HG02759 (cell line): ENCODE results near the gene IL1RAPL2.

Experiments
- ATAC-seq: cut with Tn5 transposase; IDR thresholded peaks from one replicate; pipeline ENCODE4 v1.9.1; 2021; ENCODE audit warnings: mild to moderate bottlenecking, moderate library complexity; ENCODE audit not compliant: unreplicated experiment

Gene IL1RAPL2

GRCh38 chrX:105543283-105543682 is 977.3 kb downstream of the IL1RAPL2 start:
- no peak for ATAC-seq

DNA sequence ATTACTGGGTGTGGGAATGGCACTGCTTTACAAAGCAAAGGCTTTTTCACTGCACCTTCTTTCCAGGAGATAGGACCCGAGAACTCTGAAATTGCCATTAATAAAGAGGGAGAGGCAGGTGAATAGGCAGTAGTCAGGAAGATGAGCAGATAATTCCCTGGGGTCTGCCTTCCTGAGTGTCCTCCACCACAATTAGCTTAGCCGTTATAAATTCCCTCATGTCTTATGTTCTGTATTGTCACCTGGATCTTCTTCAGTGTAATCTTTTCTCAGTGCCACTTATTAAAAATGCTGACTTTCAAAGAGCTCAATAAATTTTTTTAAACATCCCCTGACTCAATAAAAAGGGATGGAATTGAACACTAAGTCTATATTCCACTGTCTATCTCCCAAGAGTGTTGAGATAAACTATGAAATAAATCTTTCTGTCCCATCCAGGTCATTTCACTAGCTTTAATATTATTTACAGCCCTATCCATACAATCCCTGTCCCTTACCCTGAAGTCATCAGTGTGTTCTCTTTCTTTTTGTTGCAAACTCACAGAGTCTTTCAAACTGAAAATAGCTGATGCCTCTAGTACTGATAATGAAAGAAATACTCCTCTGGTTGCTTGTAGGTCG is 984.2 kb downstream of the IL1RAPL2 start:
- ATAC-seq = no peak

DNA sequence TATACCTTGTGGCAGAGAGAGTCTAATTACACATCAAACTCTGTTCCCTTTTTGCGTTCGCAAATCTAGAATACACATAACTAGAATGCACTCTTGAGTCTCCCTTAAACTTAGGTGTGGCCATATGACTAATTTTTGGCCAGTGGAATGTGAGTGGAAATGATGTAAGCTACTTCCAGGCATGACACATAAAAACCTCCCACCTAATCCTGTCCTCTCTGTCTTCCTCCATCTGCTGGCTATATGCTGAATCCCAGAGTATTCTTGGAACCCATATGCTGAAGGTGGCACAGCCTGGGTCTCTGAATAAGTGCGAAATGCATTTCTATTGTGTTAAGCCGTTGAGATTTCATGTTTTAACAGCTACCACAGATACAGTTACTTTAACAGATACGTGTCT is 986.4 kb downstream of the IL1RAPL2 start:
- no peak for ATAC-seq

GRCh38 chrX:105553118-105553517 is 987.1 kb downstream of the IL1RAPL2 start:
- ATAC-seq = no peak

DNA sequence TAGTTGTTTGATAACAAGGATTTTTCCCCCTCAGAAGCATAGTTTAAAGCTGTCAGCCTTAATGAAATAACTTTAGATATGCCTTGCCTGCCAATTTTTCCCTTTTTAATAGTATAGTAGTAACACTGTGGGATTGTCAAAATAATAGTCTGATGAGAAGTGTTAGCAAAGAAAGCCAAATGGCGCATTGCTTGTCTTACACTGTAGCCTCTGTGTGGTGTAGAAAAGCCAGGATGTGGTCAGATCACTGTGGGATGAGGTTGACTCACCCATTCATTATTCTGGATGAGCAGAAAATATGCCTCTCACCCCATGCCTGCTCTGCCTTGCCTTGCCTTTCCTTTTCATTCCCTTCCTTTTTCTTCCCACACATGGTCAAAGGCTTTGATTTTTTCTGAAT is 998.5 kb downstream of the IL1RAPL2 start:
- no peak for ATAC-seq

DNA sequence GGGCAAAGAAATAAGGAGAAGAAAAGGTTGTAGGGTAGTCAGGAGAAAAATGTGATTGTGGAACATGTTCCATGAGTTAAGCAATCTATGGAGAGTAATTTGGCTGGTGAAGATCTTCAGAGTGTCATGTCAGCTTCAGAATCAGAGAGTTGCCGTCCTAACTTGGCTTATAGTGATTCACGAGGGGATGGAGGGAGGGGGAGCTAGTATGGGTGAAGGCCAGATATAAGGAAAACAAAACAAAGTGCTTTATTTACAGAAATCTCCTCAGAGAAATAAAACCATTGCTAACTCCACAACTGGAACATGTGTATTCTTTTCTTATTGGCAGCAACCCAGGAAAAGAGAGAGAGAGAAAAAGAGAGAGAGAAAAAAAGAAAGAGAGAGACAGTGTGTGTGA is 999.9 kb downstream of the IL1RAPL2 start:
- ATAC-seq = no peak

DNA sequence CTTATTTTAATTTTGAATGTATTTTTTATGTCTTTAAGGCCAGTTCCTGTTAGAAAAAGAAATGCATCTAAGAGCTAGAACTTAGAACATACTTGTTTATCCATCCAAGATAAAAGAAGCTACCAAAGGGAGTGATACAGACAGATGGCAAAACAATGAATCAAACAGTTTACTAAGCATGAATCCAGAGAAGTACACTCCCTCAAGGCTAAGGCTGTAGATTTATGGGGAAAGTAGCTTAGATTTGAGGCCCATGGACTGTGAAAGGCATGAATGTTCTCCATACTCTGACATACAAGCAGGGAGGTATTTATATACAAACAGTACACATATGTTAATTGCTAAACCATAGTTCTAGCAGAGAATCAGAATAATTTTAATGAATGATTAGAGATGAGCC is 1001.1 kb downstream of the IL1RAPL2 start:
- ATAC-seq = no peak

GRCh38 chrX:105608745-105609144 is 1042.7 kb downstream of the IL1RAPL2 start:
- ATAC-seq = no peak

DNA sequence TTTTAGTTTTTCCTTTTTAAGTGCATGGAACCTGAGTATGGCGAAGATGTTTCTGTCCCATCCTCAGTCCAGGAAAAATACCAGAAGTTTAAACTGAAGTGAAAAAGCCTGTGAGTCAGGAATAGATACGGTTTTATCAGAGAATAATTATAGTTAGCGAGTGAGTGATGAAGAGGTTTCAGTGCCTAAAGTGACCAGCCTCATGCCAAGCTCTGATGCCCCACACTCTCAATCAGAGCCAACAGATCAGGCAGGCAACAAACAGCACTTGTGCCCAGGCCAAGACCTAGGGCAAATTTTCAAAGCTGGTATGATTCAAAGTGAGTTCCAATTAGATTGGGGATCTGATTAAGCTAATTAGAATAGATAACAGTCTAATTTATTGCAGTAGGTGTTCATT is 1043.5 kb downstream of the IL1RAPL2 start:
- no peak for ATAC-seq

- ATAC-seq = no peak
These were observed 1044.4 kb downstream of the IL1RAPL2 start for GRCh38 chrX:105610411-105610810.

- ATAC-seq = no peak
These were observed 1052.5 kb downstream of the IL1RAPL2 start for GRCh38 chrX:105618393-105619101.

GRCh38 chrX:105634180-105634579 is 1068.2 kb downstream of the IL1RAPL2 start:
- no peak for ATAC-seq

DNA sequence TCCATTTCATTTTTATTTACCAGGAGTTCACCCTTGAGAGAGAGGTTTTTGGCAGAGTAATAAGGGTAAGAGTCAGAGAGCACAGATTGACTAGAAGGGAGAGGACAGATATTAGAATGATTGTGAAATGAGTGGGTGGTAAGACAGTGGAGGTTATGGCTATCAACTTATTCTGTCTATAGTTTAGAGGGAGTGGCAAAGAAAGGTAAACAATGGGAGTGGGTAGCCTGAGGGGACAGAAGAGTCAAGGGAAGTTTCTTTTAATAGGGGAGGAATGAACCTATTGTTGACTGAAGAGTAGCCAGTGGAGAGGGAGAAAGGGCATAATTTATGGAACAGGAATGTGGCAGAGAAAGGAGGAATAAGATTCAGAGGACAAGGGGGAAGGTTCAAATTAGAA is 1069.8 kb downstream of the IL1RAPL2 start:
- ATAC-seq = no peak

DNA sequence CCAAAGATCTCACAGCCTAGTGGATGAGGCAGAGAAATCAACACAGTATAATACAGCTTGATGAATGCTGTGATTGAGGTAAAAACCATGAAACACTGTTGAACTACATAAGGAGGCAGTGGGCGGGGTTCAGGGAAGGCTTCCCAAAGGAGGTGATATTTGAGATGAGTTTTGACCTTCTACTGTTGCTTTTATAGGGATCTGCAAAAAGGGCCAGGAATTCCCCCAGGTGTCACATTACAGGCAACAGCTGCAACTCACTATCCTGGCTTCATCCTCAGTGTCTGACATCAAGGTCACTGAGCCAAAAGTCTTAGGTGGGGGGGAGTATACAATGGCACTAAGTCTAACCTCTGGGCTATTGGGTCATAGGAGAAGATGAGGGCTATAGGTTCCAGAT is 1070.7 kb downstream of the IL1RAPL2 start:
- no peak for ATAC-seq

DNA sequence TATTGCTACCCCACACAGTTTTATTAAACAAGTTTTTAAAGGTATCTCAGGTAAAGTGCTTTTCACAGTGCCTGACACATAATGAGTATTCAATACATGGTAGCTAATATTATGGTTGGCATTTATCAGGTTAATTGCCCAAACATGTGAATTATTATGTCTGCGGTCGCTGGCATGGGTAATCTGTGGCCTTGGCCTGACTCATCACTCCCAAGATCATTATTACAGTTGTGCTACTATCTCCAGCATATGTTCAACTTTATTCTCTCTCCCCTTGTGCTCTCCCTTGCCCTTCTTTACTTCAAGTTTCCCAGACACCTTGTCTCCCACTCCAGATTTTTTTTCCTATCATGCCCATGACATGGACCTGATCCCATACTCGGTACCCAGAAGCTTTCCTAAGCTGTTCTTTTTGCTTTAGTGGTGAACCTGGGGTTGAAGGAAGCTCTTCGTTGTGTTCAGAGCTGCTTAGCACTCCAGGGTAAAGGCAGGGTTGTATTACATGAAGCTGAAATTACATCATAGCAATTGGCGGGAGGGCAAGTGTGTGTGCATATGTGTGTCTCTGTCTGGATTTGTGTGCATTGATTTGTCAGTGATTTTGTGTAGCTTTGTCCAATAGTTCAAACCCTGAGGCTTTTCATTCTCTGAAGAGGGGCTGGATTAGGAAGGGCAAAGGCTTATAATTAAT is 1079.8 kb downstream of the IL1RAPL2 start:
- no peak for ATAC-seq

GRCh38 chrX:105646592-105647372 is 1080.8 kb downstream of the IL1RAPL2 start:
- ATAC-seq = no peak

DNA sequence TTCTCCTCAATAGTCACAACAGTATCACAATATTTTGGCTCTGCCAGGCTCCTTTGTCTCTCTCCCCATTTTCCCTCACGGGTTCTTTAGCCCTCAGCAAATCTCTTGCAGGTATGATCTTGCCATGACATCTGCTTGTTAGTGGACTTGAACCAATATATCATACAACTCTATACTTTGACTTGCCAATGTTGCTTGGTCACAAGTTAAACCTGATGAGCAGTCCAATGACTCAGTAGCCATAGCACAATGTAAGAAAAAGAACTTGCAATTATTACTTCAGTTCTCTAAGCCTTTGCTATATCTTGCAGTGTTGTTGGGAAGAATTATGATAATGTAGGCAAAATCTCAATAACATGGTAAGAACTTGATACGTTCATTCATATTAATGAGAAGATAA is 1081.8 kb downstream of the IL1RAPL2 start:
- no peak for ATAC-seq

- ATAC-seq = no peak
These were observed 1082.7 kb downstream of the IL1RAPL2 start for GRCh38 chrX:105648732-105649131.

GRCh38 chrX:105650577-105650976 is 1084.6 kb downstream of the IL1RAPL2 start:
- ATAC-seq = no peak

DNA sequence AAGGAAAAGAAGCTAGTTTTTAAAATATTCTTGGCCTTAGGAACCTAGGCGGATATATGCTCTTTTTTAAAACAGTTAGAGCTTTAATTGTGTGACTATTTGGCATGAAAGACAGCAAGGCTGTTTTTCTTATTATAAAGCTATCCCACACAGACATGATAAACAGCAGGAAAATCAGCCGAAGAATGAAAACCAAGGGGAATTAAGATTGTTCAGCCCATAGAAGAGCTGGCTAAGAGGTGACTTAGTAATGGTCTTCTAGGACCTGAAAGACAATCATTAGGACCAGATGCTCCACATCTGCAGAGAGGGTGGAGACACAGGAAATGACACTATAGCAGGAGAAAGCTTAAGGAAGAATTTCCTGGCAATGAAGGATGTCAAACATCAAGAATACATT is 1085.0 kb downstream of the IL1RAPL2 start:
- ATAC-seq = no peak

DNA sequence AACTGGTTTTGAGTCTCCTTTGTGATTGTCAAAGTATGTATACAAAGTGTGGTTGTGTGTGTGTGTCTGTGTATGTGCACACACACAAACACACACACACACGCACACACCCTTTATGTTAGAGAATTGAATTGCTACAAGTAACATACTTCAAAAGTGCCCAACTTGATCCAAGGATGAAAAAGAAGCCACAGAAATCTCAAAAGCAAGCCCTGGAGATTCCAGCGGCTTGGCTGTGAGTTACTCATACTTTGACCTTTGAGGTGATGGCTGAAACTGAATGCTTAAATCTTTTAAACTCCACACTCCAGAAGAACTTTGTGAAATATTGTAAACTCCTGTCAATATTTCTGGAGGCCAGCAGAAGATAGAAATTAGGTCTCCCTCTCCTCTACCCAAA is 1087.9 kb downstream of the IL1RAPL2 start:
- no peak for ATAC-seq
